Endothelial cell of umbilical vein (primary cell): ENCODE measurements around the gene KLHL1. TPM values are rescaled to one million over a fixed set of nuclear protein-coding genes. Genes with fewer than 3 reads are reported as not detected.

Source experiments
- BruUV-seq: library from RNA; stranded (reverse); fragments of 400-500 nt; replicated peaks from 2 replicates; lab custom pipeline; 2021; lab: Mats Ljungman, UMichigan
- CTCF ChIA-PET: fragments of 300-600, 350-600 bp; sonication (Branson Sonifier 250); formaldehyde crosslinking; loops from one replicate; lab custom pipeline; 2021; ENCODE audit warnings: antibody characterized with exemption, inconsistent platforms; lab: Charles Lee
- POLR2A ChIA-PET: fragments of 300-600, 350-600 bp; sonication (Branson Sonifier 250); formaldehyde crosslinking; loops from one replicate; lab custom pipeline; 2021; ENCODE audit warnings: antibody characterized with exemption, inconsistent platforms; lab: Charles Lee
- DNase-seq: peaks from one replicate; pipeline ENCODE4 v3.0.0-alpha.2; 2011; ENCODE audit warnings: low read depth, low spot score
- FAIRE-seq: peaks from 2 replicates; lab custom pipeline; 2011; peaks lifted over from hg19 to GRCh38; lab: Jason Lieb, UNC
- H2AFZ ChIP-seq: 2 replicates; pipeline ENCODE4 v1.6.0; 2012; ENCODE audit warnings: low read depth, low read length, control low read depth, inconsistent platforms
- H3K27ac ChIP-seq: 2 replicates; pipeline ENCODE4 v1.5.1; 2011; ENCODE audit warnings: low read depth, mild to moderate bottlenecking, control low read depth, low read length, moderate library complexity; ENCODE audit not compliant: insufficient read depth
- H3K27me3 ChIP-seq, 2 experiments: 2 replicates each; pipeline versions ENCODE4 v1.6.0 to v1.6.1; 2011; ENCODE audit warnings: low read length in 2 of 2, mixed read lengths in 1 of 2; ENCODE audit not compliant: control insufficient read depth in 2 of 2, insufficient read depth in 2 of 2
- H3K36me3 ChIP-seq, 2 experiments: 2 replicates in 1 of 2; 3 replicates in 1 of 2; pipeline ENCODE4 v1.5.1; 2011; ENCODE audit warnings: low read length in 2 of 2, mild to moderate bottlenecking in 1 of 2, moderate library complexity in 1 of 2; ENCODE audit not compliant: control insufficient read depth in 2 of 2, insufficient read depth in 2 of 2; ENCODE audit errors: extremely low read depth in 1 of 2
- H3K4me1 ChIP-seq: 3 replicates; pipeline ENCODE4 v1.5.1; 2011; ENCODE audit warnings: mild to moderate bottlenecking, low read length; ENCODE audit not compliant: control insufficient read depth, insufficient read depth; ENCODE audit errors: extremely low read depth
- H3K4me2 ChIP-seq: 2 replicates; pipeline ENCODE4 v1.6.1; 2011; ENCODE audit warnings: low read length, control low read depth, mixed read lengths; ENCODE audit not compliant: insufficient read depth
- H3K4me3 ChIP-seq, 3 experiments: fragments of 200-600 bp in 1 of 3; sonication (generic), shearing (Covaris generic) in 1 of 3; replicated peaks in 1 of 3; 2 replicates each; pipeline ENCODE4 v1.5.1; 2011 to 2016; ENCODE audit warnings: control low read depth in 3 of 3, low read length in 3 of 3, mild to moderate bottlenecking in 2 of 3, inconsistent platforms in 1 of 3, low read depth in 1 of 3, moderate library complexity in 1 of 3; ENCODE audit not compliant: insufficient read depth in 1 of 3
- H3K79me2 ChIP-seq: 2 replicates; pipeline ENCODE4 v1.6.0; 2012; ENCODE audit warnings: low read length, inconsistent platforms; ENCODE audit not compliant: control insufficient read depth, insufficient read depth
- H3K9ac ChIP-seq: replicated peaks from 2 replicates; pipeline ENCODE3; 2011; ENCODE audit warnings: low read length, control low read depth; ENCODE audit not compliant: insufficient read depth; ENCODE audit errors: extremely low read depth
- H3K9me1 ChIP-seq: replicated peaks from 3 replicates; pipeline ENCODE4 v1.6.0; 2011; ENCODE audit warnings: mild to moderate bottlenecking, low read length; ENCODE audit not compliant: control insufficient read depth, insufficient read depth; ENCODE audit errors: extremely low read depth
- H3K9me3 ChIP-seq: replicated peaks from 2 replicates; pipeline ENCODE4 v1.5.1; 2012; ENCODE audit warnings: low read length, inconsistent platforms; ENCODE audit not compliant: control insufficient read depth, insufficient read depth
- H4K20me1 ChIP-seq: replicated peaks from 2 replicates; pipeline ENCODE3; 2011; ENCODE audit warnings: mild to moderate bottlenecking, low read length; ENCODE audit not compliant: control insufficient read depth, insufficient read depth; ENCODE audit errors: extremely low read depth
- EZH2 ChIP-seq: IDR thresholded peaks from 2 replicates; pipeline ENCODE4 v1.6.1; 2012; ENCODE audit warnings: borderline replicate concordance, low read depth, mild to moderate bottlenecking, moderate library complexity, low read length, inconsistent platforms; ENCODE audit not compliant: severe bottlenecking
- FOS ChIP-seq: IDR thresholded peaks from 2 replicates; pipeline ENCODE4 v1.6.1; 2011; ENCODE audit warnings: mild to moderate bottlenecking, low read length, moderate library complexity, borderline replicate concordance; ENCODE audit not compliant: insufficient read depth
- GATA2 ChIP-seq: IDR thresholded peaks from 2 replicates; pipeline ENCODE4 v1.7.0; 2011; ENCODE audit warnings: low read depth, mild to moderate bottlenecking, moderate library complexity, mixed read lengths, low read length; ENCODE audit not compliant: insufficient read length, insufficient read depth
- JUN ChIP-seq: IDR thresholded peaks from 2 replicates; pipeline ENCODE4 v1.6.1; 2011; ENCODE audit warnings: borderline replicate concordance, low read depth; ENCODE audit not compliant: insufficient read length, insufficient read depth
- MYC ChIP-seq: IDR thresholded peaks from one replicate; pipeline ENCODE4 v1.6.1; 2011; ENCODE audit warnings: mild to moderate bottlenecking, low read depth, low read length
- POLR2A ChIP-seq: IDR thresholded peaks from 2 replicates; pipeline ENCODE4 v1.6.1; 2012; ENCODE audit warnings: low read depth, mild to moderate bottlenecking, control low read depth, low read length
- POLR2AphosphoS5 ChIP-seq: IDR thresholded peaks from 2 replicates; pipeline ENCODE4 v1.6.1; 2012; ENCODE audit warnings: low read depth, mild to moderate bottlenecking, control low read depth, low read length, moderate library complexity; ENCODE audit not compliant: insufficient read depth
- dilution Hi-C: fragments of 300-500 bp; cut with MboI; formaldehyde crosslinking; loops from one replicate; pipeline ENCODE4 v1.15.0; 2019; ENCODE audit warnings: low sequenced_read_pairs; ENCODE audit not compliant: extremely low pct_ligation_motif_present
- intact Hi-C: fragments of 100-400 bp; cut with micrococcal nuclease; formaldehyde crosslinking; loops from one replicate; pipeline ENCODE4 v1.10.0; 2022
- polyA plus RNA-seq, 4 experiments: library from polyadenylated mRNA; depleted of rRNA in 3 of 4; stranded (reverse) in 3 of 4; unstranded in 1 of 4; fragments of >200 nt; gene quantifications; 2 replicates each; pipeline versions ENCODE4 v1.2.1 to v1.2.3, GENCODE V29; 2011 to 2012; ENCODE audit warnings: missing spikeins in 1 of 4
- total RNA-seq: library from RNA; stranded (reverse); gene quantifications from 2 replicates; pipeline ENCODE4 v1.2.3, GENCODE V29; 2021
- TF ChIP-seq, protein P1 (sequence below), 2 donors: IDR thresholded peaks; 1 replicate in 1 of 2; 2 replicates in 1 of 2; pipeline ENCODE4 v1.5.1; 2011; ENCODE audit warnings: low read length in 2 of 2, mild to moderate bottlenecking in 2 of 2, moderate library complexity in 2 of 2, control low read depth in 1 of 2, inconsistent platforms in 1 of 2, low read depth in 1 of 2; ENCODE audit not compliant: insufficient read depth in 1 of 2; ENCODE audit errors: extremely low read depth in 1 of 2
- TF ChIP-seq, protein P2 (sequence below): IDR thresholded peaks from 2 replicates; pipeline ENCODE4 v1.6.1; 2011; ENCODE audit not compliant: insufficient read depth, insufficient read length

KLHL1 gene
- total and polyA plus RNA-seq, 2 donors (not counting 3 experiments of a cell fraction or from before 2014, with no cell fraction given) = not detected

DNA sequence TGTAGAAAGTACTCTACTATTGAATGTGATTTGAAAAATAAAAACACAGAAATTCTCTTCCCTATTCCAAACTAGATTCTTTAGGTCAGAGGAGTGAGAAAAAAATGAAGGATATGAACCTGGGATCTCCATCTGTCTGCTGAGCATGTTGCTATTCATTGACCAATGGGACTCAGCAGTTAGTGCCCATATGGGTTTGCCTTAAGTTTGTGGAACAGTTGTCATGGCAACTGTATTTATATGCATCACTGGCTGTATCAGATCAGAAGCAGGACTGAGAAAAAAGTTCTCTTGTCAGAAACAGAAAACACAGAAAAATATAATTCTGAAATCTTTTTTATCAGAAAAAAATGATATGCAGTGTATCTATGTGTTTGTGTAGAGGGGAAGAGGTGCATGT, 74.0 kb downstream of the KLHL1 start:
- Histone ChIP-seq H2AFZ (no peak overlapping the region), H3K27ac (no peak overlapping the region), H3K4me2 (no peak overlapping the region), H3K4me1 (no peaks in the 10 kb centered on the region), H3K9ac (no peak overlapping the region), H4K20me1 (no peaks in the 10 kb centered on the region), H3K9me3 (no peaks in the 10 kb centered on the region), H3K79me2 (no peaks in the 10 kb centered on the region), H3K27me3 (no peaks in the 10 kb centered on the region), H3K9me1 (no peaks in the 10 kb centered on the region), H3K4me3 (no peak overlapping the region), H3K36me3 (no peaks in the 10 kb centered on the region)
- FAIRE-seq (no peak), DNase-seq (no peak)
- TF ChIP-seq GATA2 (no peak), EZH2 (no peak), POLR2AphosphoS5 (no peak), JUN (no peak), POLR2A (no peak), FOS (no peak), MYC (no peak)
- TF ChIP-seq, protein P1, sequence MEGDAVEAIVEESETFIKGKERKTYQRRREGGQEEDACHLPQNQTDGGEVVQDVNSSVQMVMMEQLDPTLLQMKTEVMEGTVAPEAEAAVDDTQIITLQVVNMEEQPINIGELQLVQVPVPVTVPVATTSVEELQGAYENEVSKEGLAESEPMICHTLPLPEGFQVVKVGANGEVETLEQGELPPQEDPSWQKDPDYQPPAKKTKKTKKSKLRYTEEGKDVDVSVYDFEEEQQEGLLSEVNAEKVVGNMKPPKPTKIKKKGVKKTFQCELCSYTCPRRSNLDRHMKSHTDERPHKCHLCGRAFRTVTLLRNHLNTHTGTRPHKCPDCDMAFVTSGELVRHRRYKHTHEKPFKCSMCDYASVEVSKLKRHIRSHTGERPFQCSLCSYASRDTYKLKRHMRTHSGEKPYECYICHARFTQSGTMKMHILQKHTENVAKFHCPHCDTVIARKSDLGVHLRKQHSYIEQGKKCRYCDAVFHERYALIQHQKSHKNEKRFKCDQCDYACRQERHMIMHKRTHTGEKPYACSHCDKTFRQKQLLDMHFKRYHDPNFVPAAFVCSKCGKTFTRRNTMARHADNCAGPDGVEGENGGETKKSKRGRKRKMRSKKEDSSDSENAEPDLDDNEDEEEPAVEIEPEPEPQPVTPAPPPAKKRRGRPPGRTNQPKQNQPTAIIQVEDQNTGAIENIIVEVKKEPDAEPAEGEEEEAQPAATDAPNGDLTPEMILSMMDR (IDR thresholded peaks at IDR 0.05; ENCODE audit: extremely low read depth in 1 of 2, insufficient read depth in 1 of 2, low read depth in 1 of 2, low read length in 2 of 2) = no peak
- TF ChIP-seq, protein P2, sequence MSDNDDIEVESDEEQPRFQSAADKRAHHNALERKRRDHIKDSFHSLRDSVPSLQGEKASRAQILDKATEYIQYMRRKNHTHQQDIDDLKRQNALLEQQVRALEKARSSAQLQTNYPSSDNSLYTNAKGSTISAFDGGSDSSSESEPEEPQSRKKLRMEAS = no peak
- ChIA-PET CTCF (no interaction called here), POLR2A (no interaction called here)
- BruUV-seq = no TSS peak
- dilution Hi-C loops (no loop called here), intact Hi-C loops (no loop called here)
